Body of pancreas (tissue), 4 donors: ENCODE measurements around the gene SMIM35.

Experiments used
- POLR2A ChIP-seq, 3 donors: fragments of 450-650 bp; IDR thresholded peaks; one replicate each; pipeline ENCODE4 v1.6.1; 2016; ENCODE audit warnings: antibody characterized with exemption in 3 of 3, mild to moderate bottlenecking in 2 of 3
- TF ChIP-seq, protein P1 (sequence below), 7 experiments: fragments of 450-650 bp in 4 of 7; fragments of 200-600 bp in 3 of 7; sonication (generic) in 3 of 7; IDR thresholded peaks; one replicate each; pipeline ENCODE4 v1.5.1; 2016 to 2019; ENCODE audit warnings: antibody characterized with exemption in 7 of 7

GRCh38 chr11:118061586-118062125 lies 25.1 kb downstream of the SMIM35 start:
- TF ChIP-seq, protein P1, sequence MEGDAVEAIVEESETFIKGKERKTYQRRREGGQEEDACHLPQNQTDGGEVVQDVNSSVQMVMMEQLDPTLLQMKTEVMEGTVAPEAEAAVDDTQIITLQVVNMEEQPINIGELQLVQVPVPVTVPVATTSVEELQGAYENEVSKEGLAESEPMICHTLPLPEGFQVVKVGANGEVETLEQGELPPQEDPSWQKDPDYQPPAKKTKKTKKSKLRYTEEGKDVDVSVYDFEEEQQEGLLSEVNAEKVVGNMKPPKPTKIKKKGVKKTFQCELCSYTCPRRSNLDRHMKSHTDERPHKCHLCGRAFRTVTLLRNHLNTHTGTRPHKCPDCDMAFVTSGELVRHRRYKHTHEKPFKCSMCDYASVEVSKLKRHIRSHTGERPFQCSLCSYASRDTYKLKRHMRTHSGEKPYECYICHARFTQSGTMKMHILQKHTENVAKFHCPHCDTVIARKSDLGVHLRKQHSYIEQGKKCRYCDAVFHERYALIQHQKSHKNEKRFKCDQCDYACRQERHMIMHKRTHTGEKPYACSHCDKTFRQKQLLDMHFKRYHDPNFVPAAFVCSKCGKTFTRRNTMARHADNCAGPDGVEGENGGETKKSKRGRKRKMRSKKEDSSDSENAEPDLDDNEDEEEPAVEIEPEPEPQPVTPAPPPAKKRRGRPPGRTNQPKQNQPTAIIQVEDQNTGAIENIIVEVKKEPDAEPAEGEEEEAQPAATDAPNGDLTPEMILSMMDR (IDR thresholded peaks at IDR 0.05), result no peak
- no peak for TF ChIP-seq POLR2A (IDR thresholded peaks at IDR 0.05)
